ENCODE results near the gene DCBLD1.

DCBLD1 gene

DNA sequence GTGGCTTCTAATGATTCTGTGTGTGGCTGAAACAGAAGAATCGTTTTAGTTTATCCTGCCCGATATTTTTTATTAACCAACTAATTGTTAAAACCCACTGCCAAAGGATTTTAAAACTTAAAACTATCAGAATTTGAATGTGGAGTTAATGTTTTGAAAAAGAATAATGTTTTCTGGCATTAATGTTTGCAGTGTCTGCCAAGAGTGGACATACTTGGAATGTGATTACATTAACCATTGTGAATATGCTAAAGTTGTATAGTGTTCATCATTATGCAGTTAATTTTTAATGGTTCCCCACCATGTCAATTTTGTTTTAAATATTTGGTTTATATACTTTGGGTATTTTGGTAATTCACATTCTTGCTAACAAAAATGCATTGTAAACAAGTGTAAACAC lies 24.4 kb downstream of the DCBLD1 start:
- H3K4me2 ChIP-seq (ENCODE audit: low read length): no peak overlapping the region
- no peak for DNase-seq
- H3K23ac ChIP-seq (ENCODE audit: low read length): no peak overlapping the region
- H3K9me3 ChIP-seq (ENCODE audit: insufficient read depth, low read depth, low read length): no peaks in the 10 kb centered on the region
- no CpG with 5 or more reads among the region's 2 CpGs for WGBS (ENCODE audit: extremely low coverage, insufficient coverage, insufficient read length)
- no peak overlapping the region for H2BK120ac ChIP-seq (ENCODE audit: insufficient read depth, low read length, poor library complexity)
- H3K18ac ChIP-seq (ENCODE audit: low read length): no peak overlapping the region
- peaks cover 5 to 20% of the 10 kb centered on the region in 2 experiments for H3K4me1 ChIP-seq (ENCODE audit: control insufficient read depth in 1 of 2, insufficient read depth in 2 of 2, low read length in 2 of 2)
- H3K27me3 ChIP-seq (ENCODE audit: insufficient read depth, low read length): no peaks in the 10 kb centered on the region
- H3K4me3 ChIP-seq (ENCODE audit: low read depth, low read length): no peak overlapping the region
- peaks cover 2 to 8% of the 10 kb centered on the region in 2 experiments for H3K36me3 ChIP-seq (ENCODE audit: control insufficient read depth in 1 of 2, insufficient read depth in 2 of 2, low read length in 2 of 2)
- H3K4ac ChIP-seq (ENCODE audit: low read depth, low read length): no peak overlapping the region
- H3K79me2 ChIP-seq (ENCODE audit: control insufficient read depth, insufficient read depth, low read length, poor library complexity): no peaks in the 10 kb centered on the region
- H2BK12ac ChIP-seq (ENCODE audit: low read length): no peak overlapping the region
- no peak overlapping the region for H2AFZ ChIP-seq (ENCODE audit: insufficient read depth, low read length, poor library complexity)
- no peak overlapping the region for H2AK5ac ChIP-seq (ENCODE audit: low read length)
- peaks cover 10% of the 10 kb centered on the region for H3K79me1 ChIP-seq (ENCODE audit: low read length)
- no peak overlapping the region for H4K91ac ChIP-seq (ENCODE audit: low read depth, low read length)
- no peak overlapping the region for H3K9ac ChIP-seq (ENCODE audit: low read length)
- no peak overlapping the region for H3K14ac ChIP-seq (ENCODE audit: low read length)
- no peak overlapping the region for H4K12ac ChIP-seq (ENCODE audit: low read depth, low read length)
- H2BK5ac ChIP-seq (ENCODE audit: low read depth, low read length, poor library complexity): no peak overlapping the region
- peak overlapping the region; percentile 28 for H3K27ac ChIP-seq (ENCODE audit: low read depth, low read length)
- H4K8ac ChIP-seq (ENCODE audit: low read depth, low read length): no peak overlapping the region

DNA sequence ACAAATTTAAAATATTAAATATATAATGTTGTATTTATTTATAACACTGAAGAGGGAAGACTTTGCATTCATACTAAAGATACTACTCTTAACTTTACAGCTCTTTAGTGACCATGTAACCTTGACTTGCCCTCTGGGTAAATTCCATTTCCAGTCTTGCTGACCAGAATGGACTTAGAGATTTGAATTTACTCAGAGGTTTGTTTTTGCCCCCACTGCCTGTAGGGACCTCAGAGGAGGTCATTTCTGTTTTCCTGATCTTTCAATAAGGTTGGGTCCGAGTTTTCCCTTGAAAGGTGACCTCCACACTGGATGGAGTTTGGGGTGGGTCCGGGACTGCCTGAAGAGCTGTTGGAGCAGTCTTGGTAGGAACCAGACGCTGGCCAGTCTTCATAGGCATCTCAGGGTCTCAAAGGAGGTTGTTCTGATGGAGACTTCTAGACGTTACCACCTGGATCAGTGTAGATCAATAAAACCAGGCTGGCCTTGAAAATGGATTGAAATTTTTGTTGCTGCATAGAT lies 26.0 kb downstream of the DCBLD1 start:
- H2BK120ac ChIP-seq (ENCODE audit: insufficient read depth, low read length, poor library complexity): no peak overlapping the region
- H4K8ac ChIP-seq (ENCODE audit: low read depth, low read length): peak overlapping the region; percentile 78

DNA sequence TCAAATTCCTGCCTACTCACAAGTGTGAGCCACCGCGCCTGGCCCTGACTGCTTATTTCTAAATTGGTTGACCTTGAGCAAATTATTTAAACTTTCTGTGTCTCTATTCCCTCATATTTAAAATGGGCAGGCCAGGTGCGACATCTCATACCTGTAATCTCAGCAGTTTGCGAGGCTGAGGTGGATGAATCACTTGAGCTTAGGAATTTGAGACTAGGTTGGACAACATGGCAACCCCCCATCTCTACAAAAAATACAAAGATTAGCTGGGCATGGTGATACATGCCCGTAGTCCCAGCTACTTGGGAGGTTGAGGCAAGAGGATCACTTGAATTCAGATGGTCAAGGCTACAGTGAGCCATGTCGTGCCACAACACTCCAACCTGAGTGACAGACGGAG lies 26.5 kb downstream of the DCBLD1 start:
- H3K9me3 ChIP-seq (ENCODE audit: insufficient read depth, low read depth, low read length): no peaks in the 10 kb centered on the region
- no peak overlapping the region for H3K14ac ChIP-seq (ENCODE audit: low read length)
- no peak overlapping the region for H2AFZ ChIP-seq (ENCODE audit: insufficient read depth, low read length, poor library complexity)
- peak overlapping the region; percentile 43 for H3K18ac ChIP-seq (ENCODE audit: low read length)
- no peak overlapping the region for H2AK5ac ChIP-seq (ENCODE audit: low read length)
- peaks cover 13% of the 10 kb centered on the region for H3K79me1 ChIP-seq (ENCODE audit: low read length)
- no peak overlapping the region for H3K27ac ChIP-seq (ENCODE audit: low read depth, low read length)
- no peak overlapping the region for H3K4ac ChIP-seq (ENCODE audit: low read depth, low read length)
- no peak overlapping the region for H4K12ac ChIP-seq (ENCODE audit: low read depth, low read length)
- H3K27me3 ChIP-seq (ENCODE audit: insufficient read depth, low read length): no peaks in the 10 kb centered on the region
- no peak overlapping the region for H2BK12ac ChIP-seq (ENCODE audit: low read length)
- peaks cover 7 to 28% of the 10 kb centered on the region in 2 experiments for H3K4me1 ChIP-seq (ENCODE audit: control insufficient read depth in 1 of 2, insufficient read depth in 2 of 2, low read length in 2 of 2)
- peak overlapping the region; percentile 21 for H4K91ac ChIP-seq (ENCODE audit: low read depth, low read length)
- H3K79me2 ChIP-seq (ENCODE audit: control insufficient read depth, insufficient read depth, low read length, poor library complexity): no peaks in the 10 kb centered on the region
- peaks cover 2 to 8% of the 10 kb centered on the region in 2 experiments for H3K36me3 ChIP-seq (ENCODE audit: control insufficient read depth in 1 of 2, insufficient read depth in 2 of 2, low read length in 2 of 2)
- no peak overlapping the region for H3K4me2 ChIP-seq (ENCODE audit: low read length)
- H2BK5ac ChIP-seq (ENCODE audit: low read depth, low read length, poor library complexity): no peak overlapping the region
- no CpG with 5 or more reads among the region's 7 CpGs for WGBS (ENCODE audit: extremely low coverage, insufficient coverage, insufficient read length)
- H3K23ac ChIP-seq (ENCODE audit: low read length): no peak overlapping the region
- H4K8ac ChIP-seq (ENCODE audit: low read depth, low read length): no peak overlapping the region
- H3K4me3 ChIP-seq (ENCODE audit: low read depth, low read length): no peak overlapping the region
- H3K9ac ChIP-seq (ENCODE audit: low read length): no peak overlapping the region
- H2BK120ac ChIP-seq (ENCODE audit: insufficient read depth, low read length, poor library complexity): no peak overlapping the region
- DNase-seq: no peak

More for the DNA sequence above, 26.0 kb downstream of the DCBLD1 start:
- H3K14ac ChIP-seq (ENCODE audit: low read length): peak overlapping the region; percentile 74
- H3K4me2 ChIP-seq (ENCODE audit: low read length): no peak overlapping the region
- H2AFZ ChIP-seq (ENCODE audit: insufficient read depth, low read length, poor library complexity): no peak overlapping the region
- H3K79me2 ChIP-seq (ENCODE audit: control insufficient read depth, insufficient read depth, low read length, poor library complexity): no peaks in the 10 kb centered on the region
- no peak for DNase-seq
- no peak overlapping the region for H4K91ac ChIP-seq (ENCODE audit: low read depth, low read length)
- peak overlapping the region; percentile 91 for H3K18ac ChIP-seq (ENCODE audit: low read length)
- WGBS (ENCODE audit: extremely low coverage, insufficient coverage, insufficient read length): no CpG with 5 or more reads among the region's 4 CpGs
- no peak overlapping the region for H3K23ac ChIP-seq (ENCODE audit: low read length)
- no peak overlapping the region for H3K4me3 ChIP-seq (ENCODE audit: low read depth, low read length)
- no peak overlapping the region for H3K9ac ChIP-seq (ENCODE audit: low read length)
- H2BK5ac ChIP-seq (ENCODE audit: low read depth, low read length, poor library complexity): peak overlapping the region; percentile 91
- no peaks in the 10 kb centered on the region for H3K9me3 ChIP-seq (ENCODE audit: insufficient read depth, low read depth, low read length)
- no peak overlapping the region for H4K12ac ChIP-seq (ENCODE audit: low read depth, low read length)
- peak overlapping the region; percentile 52 for H2AK5ac ChIP-seq (ENCODE audit: low read length)
- H2BK12ac ChIP-seq (ENCODE audit: low read length): peak overlapping the region; percentile 87
- H3K27me3 ChIP-seq (ENCODE audit: insufficient read depth, low read length): no peaks in the 10 kb centered on the region
- peaks cover 7 to 28% of the 10 kb centered on the region in 2 experiments for H3K4me1 ChIP-seq (ENCODE audit: control insufficient read depth in 1 of 2, insufficient read depth in 2 of 2, low read length in 2 of 2)
- no peak overlapping the region for H3K27ac ChIP-seq (ENCODE audit: low read depth, low read length)
- H3K36me3 ChIP-seq (ENCODE audit: control insufficient read depth in 1 of 2, insufficient read depth in 2 of 2, low read length in 2 of 2): peaks cover 2 to 8% of the 10 kb centered on the region in 2 experiments
- H3K79me1 ChIP-seq (ENCODE audit: low read length): peaks cover 13% of the 10 kb centered on the region
- peak overlapping the region; percentile 23 for H3K4ac ChIP-seq (ENCODE audit: low read depth, low read length)

DNA sequence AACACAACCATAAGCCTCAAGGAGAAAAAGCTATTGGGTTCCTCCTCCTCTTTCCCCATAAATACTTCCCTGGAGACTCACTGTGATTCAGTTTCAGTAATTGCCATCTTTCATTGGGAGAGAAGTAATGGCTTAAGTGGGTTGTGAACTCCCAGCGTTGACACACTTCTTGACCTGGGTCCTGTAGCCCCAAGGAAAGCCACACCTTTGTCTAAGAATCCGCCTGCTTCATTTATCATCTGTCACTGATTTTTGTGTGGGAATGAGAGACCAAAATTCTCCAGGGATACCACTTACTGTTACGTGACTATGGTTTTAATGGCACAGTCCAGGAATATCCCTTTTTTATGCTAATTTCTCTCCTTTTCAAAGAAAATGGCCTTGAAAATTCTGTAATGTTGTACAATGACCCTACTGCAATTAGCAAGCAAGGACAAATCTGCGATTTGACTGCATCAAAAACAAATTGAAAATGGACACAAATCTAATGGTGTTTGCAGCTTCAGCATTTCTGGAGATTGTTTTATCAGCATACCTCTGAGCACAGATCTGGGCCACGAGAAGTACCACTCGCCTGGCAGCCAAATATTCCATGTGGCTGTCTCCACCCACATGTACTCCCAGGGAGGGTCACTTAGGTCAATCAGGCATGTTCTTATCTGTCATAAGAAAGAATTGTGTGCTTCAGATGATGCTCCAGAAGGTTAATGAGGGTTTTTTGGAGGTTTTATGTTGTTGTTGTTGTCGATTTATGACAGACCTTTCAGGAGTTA lies 29.8 kb downstream of the DCBLD1 start:
- Histone ChIP-seq H3K14ac (ENCODE audit: low read length) (peak overlapping the region; percentile 28), H3K4me2 (ENCODE audit: low read length) (no peak overlapping the region), H2AK5ac (ENCODE audit: low read length) (no peak overlapping the region), H3K18ac (ENCODE audit: low read length) (peak overlapping the region; percentile 21), H2BK12ac (ENCODE audit: low read length) (peak overlapping the region; percentile 79), H3K4me3 (ENCODE audit: low read depth, low read length) (no peak overlapping the region), H3K36me3 (ENCODE audit: control insufficient read depth in 1 of 2, insufficient read depth in 2 of 2, low read length in 2 of 2) (peaks cover 2 to 4% of the 10 kb centered on the region in 2 experiments), H4K12ac (ENCODE audit: low read depth, low read length) (no peak overlapping the region), H4K91ac (ENCODE audit: low read depth, low read length) (no peak overlapping the region), H3K4ac (ENCODE audit: low read depth, low read length) (no peak overlapping the region), H3K4me1 (ENCODE audit: control insufficient read depth in 1 of 2, insufficient read depth in 2 of 2, low read length in 2 of 2) (peaks cover 5 to 19% of the 10 kb centered on the region in 2 experiments), H3K79me1 (ENCODE audit: low read length) (peaks cover 12% of the 10 kb centered on the region), H4K8ac (ENCODE audit: low read depth, low read length) (no peak overlapping the region), H2AFZ (ENCODE audit: insufficient read depth, low read length, poor library complexity) (no peak overlapping the region), H3K9ac (ENCODE audit: low read length) (no peak overlapping the region), H3K27ac (ENCODE audit: low read depth, low read length) (peak overlapping the region; percentile 69), H3K27me3 (ENCODE audit: insufficient read depth, low read length) (no peaks in the 10 kb centered on the region), H2BK120ac (ENCODE audit: insufficient read depth, low read length, poor library complexity) (no peak overlapping the region), H3K23ac (ENCODE audit: low read length) (peak overlapping the region; percentile 51), H3K79me2 (ENCODE audit: control insufficient read depth, insufficient read depth, low read length, poor library complexity) (no peaks in the 10 kb centered on the region), H3K9me3 (ENCODE audit: insufficient read depth, low read depth, low read length) (no peaks in the 10 kb centered on the region), H2BK5ac (ENCODE audit: low read depth, low read length, poor library complexity) (no peak overlapping the region)
- peak in 1 of 2 donors; percentile 18 for DNase-seq
- WGBS (ENCODE audit: extremely low coverage, insufficient coverage, insufficient read length): no CpG with 5 or more reads among the region's 7 CpGs
